ENCODE results near the gene LOC101059915.

Gene LOC101059915

DNA sequence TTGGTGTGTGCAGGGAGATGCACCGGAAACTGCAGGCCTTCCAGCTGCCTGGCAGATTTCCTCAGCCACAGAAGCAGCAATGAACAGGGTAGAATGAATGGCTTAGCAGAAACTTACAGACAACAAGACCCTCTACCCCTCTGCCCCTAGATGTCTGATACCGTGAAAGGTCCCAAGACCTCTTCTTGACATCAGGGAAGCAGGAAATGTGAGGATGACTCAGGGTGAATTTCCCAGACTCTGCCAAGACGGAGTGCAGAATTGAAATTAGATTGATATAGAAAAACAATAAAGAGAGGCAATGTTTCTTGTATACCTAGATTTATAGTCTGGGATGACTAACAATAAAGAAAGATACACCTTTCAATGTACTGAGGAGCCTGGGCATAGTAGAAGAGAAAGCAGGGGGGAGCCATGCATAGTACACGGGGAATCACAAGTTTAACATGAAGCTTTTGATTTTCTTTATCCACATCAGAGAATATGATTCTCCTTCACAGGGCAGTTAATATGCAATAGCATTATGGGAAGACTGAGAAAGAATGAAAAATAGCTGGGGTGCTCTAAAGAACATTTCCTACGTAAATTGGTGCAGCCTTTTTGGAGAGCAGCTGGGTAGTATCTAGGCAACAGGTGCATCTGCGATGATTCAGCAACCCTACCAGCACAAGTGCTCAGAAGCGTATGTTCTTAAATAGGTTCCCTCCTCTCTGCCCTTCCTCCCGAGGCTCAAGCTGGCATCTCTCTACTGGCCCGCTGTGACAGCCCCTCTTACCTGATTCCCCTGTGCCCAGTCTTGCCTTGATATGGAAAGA lies 30.7 kb upstream of the LOC101059915 start:
- Histone ChIP-seq H3K4me2 (ENCODE audit: low read length) (peak overlapping the region; percentile 29), H3K27ac (ENCODE audit: low read depth, low read length) (no peak overlapping the region), H3K4me1 (ENCODE audit: control insufficient read depth, low read length) (peaks cover 25% of the 10 kb centered on the region), H3K27me3 (ENCODE audit: control insufficient read depth, low read length) (no peaks in the 10 kb centered on the region), H3F3A (ENCODE audit: control insufficient read depth, insufficient read depth) (no peaks in the 10 kb centered on the region), H3K9me3 (ENCODE audit: control insufficient read depth, insufficient read depth, low read length) (no peaks in the 10 kb centered on the region), H3K79me2 (ENCODE audit: control insufficient read depth, low read length) (no peaks in the 10 kb centered on the region), H3K4me3 (ENCODE audit: low read length) (no peak overlapping the region), H3K36me3 (ENCODE audit: control insufficient read depth, low read length) (no peaks in the 10 kb centered on the region), H4K20me1 (ENCODE audit: control insufficient read depth, insufficient read depth, low read depth, low read length) (no peaks in the 10 kb centered on the region), H3K9me2 (replicated peaks; ENCODE audit: control insufficient read depth, low read length) (no peaks in the 10 kb centered on the region)
- no peak for TF ChIP-seq EZH2phosphoT487 (IDR thresholded peaks at IDR 0.05; ENCODE audit: borderline replicate concordance, low read length)
- no peak for TF ChIP-seq CTCF (IDR thresholded peaks at IDR 0.05; ENCODE audit: low read depth, low read length, poor library complexity, severe bottlenecking)

GRCh38 chrX:71637253-71637618 lies 30.1 kb upstream of the LOC101059915 start:
- TF ChIP-seq CTCF (IDR thresholded peaks at IDR 0.05; ENCODE audit: low read depth, low read length, poor library complexity, severe bottlenecking) (no peak), EZH2phosphoT487 (IDR thresholded peaks at IDR 0.05; ENCODE audit: borderline replicate concordance, low read length) (no peak)
- no peak overlapping the region for H3K27ac ChIP-seq (ENCODE audit: low read depth, low read length)
- H3K9me2 ChIP-seq (replicated peaks; ENCODE audit: control insufficient read depth, low read length), result no peaks in the 10 kb centered on the region

DNA sequence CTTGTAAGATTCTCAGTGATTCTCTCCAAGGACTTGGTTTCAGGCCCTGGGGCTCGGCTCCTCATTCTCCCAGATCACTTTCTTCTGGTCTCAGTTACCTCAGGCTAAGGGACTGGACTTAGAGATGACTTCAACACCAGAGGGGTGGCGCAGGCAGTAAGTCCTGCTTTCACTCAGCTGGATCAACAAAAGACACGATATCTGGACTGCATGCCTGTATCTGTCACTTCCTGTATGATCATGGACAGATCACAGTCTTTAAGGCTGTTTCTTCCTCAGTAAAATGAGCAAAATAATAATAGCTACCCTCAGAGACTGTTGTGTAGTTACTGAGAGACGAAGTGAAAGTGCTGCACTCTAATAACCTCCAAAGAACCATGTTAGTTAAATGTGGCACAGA lies 29.5 kb upstream of the LOC101059915 start:
- H3F3A ChIP-seq (ENCODE audit: control insufficient read depth, insufficient read depth), result no peaks in the 10 kb centered on the region
- no peaks in the 10 kb centered on the region for H3K9me2 ChIP-seq (replicated peaks; ENCODE audit: control insufficient read depth, low read length)
- H3K9me3 ChIP-seq (ENCODE audit: control insufficient read depth, insufficient read depth, low read length), result no peaks in the 10 kb centered on the region
- no peak overlapping the region for H3K27ac ChIP-seq (ENCODE audit: low read depth, low read length)
- no peaks in the 10 kb centered on the region for H3K27me3 ChIP-seq (ENCODE audit: control insufficient read depth, low read length)
- H3K36me3 ChIP-seq (ENCODE audit: control insufficient read depth, low read length), result no peaks in the 10 kb centered on the region
- H4K20me1 ChIP-seq (ENCODE audit: control insufficient read depth, insufficient read depth, low read depth, low read length), result no peaks in the 10 kb centered on the region
- peaks cover 25% of the 10 kb centered on the region for H3K4me1 ChIP-seq (ENCODE audit: control insufficient read depth, low read length)
- TF ChIP-seq EZH2phosphoT487 (IDR thresholded peaks at IDR 0.05; ENCODE audit: borderline replicate concordance, low read length) (no peak), CTCF (IDR thresholded peaks at IDR 0.05; ENCODE audit: low read depth, low read length, poor library complexity, severe bottlenecking) (no peak)
- H3K79me2 ChIP-seq (ENCODE audit: control insufficient read depth, low read length), result no peaks in the 10 kb centered on the region
- H3K4me3 ChIP-seq (ENCODE audit: low read length), result peak overlapping the region; percentile 32
- H3K4me2 ChIP-seq (ENCODE audit: low read length), result peak overlapping the region; percentile 54

More at GRCh38 chrX:71637253-71637618, 30.1 kb upstream of the LOC101059915 start:
- Histone ChIP-seq H3K4me1 (ENCODE audit: control insufficient read depth, low read length) (peaks cover 25% of the 10 kb centered on the region), H3K27me3 (ENCODE audit: control insufficient read depth, low read length) (no peaks in the 10 kb centered on the region), H3K36me3 (ENCODE audit: control insufficient read depth, low read length) (no peaks in the 10 kb centered on the region), H3K4me3 (ENCODE audit: low read length) (no peak overlapping the region), H4K20me1 (ENCODE audit: control insufficient read depth, insufficient read depth, low read depth, low read length) (no peaks in the 10 kb centered on the region), H3K4me2 (ENCODE audit: low read length) (peak overlapping the region; percentile 29), H3F3A (ENCODE audit: control insufficient read depth, insufficient read depth) (no peaks in the 10 kb centered on the region), H3K9me3 (ENCODE audit: control insufficient read depth, insufficient read depth, low read length) (no peaks in the 10 kb centered on the region), H3K79me2 (ENCODE audit: control insufficient read depth, low read length) (no peaks in the 10 kb centered on the region)
